Muscle of back (tissue), 11 donors: Measurements from ENCODE around the gene CMSS1. TPM values are rescaled to one million over a fixed set of nuclear protein-coding genes. Genes with fewer than 3 reads are reported as not detected.

ENCODE experiments used
- DNase-seq, 3 donors: peaks; one replicate each; pipeline versions ENCODE4 v3.0.0 to v3.0.0-alpha.2; 2013
- polyA plus RNA-seq, 10 donors: library from polyadenylated mRNA; unstranded; fragments of 120-200 nt; gene quantifications; one replicate each; pipeline ENCODE4 v1.2.1, GENCODE V29; 2013; ENCODE audit not compliant: insufficient read length in 10 of 10

Gene CMSS1
- polyA plus RNA-seq, 10 donors, result 26.9 to 37.8 (median 29.3) TPM

DNA sequence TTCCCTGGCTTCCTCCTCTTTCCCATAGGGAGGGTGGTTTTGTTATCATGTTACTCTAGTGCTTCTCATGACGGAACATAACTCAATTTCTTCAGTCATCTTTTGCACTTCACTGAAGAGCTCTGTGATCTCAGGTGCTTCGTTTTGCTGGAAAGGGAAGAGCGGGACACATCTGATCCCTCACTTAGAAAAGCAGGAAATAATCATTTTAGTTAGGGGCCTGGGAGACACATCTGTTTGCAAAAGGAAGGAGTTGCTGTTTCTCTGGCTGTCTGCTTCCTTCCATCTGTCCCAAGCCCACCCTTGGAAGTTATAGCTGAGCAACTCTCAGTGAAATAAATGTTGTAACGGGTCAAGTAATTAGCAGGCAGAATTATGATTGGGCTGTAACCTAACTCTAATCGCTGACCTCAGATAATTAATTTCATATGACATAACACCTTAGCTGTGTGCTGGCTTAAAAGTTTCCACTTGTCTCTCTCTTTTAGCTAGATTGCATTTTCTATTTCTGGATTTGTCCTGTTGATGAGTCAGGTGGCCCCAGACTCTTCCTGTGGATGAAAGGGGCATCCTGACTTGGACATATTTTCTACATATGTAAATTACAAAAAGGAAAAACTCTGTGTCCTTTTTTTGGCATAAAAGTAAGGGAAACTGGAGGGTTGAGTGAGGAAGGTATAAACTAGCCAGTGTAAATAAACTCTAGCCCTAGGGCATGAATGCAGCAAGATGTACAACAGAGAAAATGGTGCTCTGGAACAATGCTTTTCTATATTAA is 307.7 kb downstream of the CMSS1 start:
- DNase-seq, result peak in 1 of 3 donors; percentile 70

DNA sequence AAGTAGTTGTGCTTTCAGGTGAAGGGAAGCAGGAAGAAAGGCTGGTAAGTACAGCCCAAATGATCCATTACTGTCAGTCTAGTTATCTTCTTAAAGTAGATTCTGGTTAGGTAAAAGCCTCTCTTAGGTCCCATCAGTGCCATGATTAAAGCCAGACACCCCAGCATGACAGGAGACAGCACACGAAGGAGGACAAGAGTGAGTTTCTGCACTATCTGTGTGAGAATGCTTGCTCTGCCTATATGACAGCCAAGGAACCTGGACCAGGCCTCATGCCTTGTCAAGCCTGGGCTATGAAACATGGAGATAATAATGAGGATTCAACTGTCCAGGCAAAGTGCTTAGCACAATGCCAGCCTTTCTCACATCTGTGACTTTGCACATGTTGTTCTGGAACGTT is 310.1 kb downstream of the CMSS1 start:
- DNase-seq, result no peak

DNA sequence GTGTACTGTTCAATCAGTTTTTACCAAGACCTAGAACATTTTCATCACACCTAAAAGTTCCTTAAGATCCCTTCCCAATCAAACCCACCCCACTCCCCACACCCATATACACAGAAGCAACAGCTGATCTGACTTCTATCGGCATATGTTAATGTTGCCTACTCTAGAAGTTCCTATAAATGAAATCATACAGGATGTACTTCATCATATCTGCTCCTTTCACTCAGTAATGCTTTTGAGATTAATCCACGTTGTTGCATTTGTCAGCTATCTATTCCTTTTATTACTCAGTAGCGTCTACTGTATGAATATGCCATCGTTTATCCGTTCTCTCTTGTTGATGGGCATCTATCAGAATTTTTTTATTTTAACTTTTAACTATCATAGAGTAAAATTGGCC is 310.9 kb downstream of the CMSS1 start:
- no peak for DNase-seq

DNA sequence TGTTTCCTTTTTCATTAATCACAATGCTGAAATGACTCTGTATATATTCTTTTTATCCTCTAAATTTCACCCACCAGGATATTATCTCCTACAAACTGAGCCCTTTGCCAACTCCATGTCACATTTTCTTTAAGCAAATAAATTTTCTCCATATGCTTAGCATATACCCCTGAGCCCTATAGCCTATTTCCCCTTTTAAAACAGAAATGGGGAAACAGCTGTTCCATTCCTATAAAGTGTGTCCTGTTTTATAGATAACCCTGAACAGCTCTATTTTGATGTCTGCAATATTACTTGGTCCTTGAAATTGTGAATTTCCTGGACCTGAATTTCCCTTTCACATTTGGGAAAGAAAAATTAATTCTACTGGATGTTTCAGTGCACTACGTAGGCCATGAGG is 312.3 kb downstream of the CMSS1 start:
- no peak for DNase-seq

DNA sequence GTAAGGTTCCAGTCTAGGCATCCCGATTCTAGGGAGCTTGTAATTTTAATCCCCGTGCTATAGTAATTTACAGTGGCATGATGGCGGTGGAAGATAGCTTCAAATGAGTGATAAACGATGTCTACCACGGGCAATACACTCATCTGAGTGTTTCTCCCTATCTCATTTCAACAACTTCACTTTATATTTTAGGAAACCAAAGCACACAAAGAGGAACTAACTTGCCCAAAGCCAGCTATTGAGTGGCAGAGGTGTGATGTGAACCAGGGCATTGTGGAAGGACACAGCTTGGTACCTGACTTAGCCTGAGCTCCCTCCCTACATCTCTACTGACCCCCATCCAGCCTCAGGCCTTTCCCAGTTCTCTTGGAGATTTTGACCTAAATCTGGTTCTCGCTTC is 313.6 kb downstream of the CMSS1 start:
- DNase-seq, result no peak

DNA sequence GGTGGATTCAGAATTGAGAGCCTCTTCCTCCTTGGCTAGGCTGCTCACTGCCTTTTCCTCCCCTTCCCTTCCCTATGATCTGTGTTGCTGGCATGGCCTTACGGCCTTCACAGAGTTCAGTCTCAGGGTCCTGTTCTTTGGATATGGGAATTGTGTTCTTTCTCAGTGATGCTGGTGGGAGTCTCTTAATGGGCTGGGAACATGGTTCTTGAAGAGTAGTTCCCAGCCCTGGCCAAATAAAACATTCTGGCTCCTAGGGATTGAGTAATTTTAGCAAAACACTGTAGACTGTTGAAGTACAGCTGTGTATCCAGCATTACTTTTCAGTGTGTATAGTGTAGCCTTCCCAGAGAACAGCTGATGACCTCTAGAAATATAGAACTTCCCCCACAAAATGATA is 319.3 kb downstream of the CMSS1 start:
- DNase-seq, result peak in 2 of 3 donors; percentile 61 to 89

DNA sequence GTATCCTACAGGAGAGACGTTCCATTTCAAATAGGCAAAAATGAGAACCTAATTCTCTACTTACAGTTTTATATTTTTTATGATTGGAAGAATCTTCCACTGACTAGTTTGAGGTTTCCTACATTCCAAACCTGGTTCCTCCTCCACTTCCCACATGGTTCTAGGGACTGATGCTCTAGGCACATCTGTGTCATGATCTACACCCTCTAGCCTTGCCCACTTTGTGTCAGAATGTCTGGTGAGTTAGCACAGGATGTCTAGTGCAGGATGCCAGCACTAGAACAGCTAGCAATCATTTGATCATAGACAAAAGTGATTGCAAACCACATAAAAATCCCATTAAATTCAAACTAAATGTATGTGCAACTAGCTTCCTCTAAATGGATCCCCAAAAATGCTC is 323.3 kb downstream of the CMSS1 start:
- no peak for DNase-seq

DNA sequence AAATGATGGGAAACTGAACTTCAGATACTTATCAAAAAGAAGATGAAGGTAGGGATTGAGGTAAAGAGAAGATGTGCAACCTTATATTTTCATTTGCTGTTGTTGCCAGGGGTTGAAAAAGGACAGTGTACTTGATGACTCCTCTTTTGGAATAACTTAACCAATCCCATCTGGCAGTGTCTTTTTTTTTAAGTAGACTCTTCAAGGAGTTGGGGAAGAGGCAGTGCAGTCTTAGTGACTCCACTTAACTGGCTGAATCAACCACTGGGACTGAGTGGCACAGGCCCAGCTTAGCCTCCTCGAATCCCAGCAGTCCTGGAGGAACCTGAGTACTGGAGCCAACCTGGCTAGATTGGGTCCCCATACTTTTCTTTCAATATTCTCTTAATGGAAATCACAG is 323.9 kb downstream of the CMSS1 start:
- no peak for DNase-seq

DNA sequence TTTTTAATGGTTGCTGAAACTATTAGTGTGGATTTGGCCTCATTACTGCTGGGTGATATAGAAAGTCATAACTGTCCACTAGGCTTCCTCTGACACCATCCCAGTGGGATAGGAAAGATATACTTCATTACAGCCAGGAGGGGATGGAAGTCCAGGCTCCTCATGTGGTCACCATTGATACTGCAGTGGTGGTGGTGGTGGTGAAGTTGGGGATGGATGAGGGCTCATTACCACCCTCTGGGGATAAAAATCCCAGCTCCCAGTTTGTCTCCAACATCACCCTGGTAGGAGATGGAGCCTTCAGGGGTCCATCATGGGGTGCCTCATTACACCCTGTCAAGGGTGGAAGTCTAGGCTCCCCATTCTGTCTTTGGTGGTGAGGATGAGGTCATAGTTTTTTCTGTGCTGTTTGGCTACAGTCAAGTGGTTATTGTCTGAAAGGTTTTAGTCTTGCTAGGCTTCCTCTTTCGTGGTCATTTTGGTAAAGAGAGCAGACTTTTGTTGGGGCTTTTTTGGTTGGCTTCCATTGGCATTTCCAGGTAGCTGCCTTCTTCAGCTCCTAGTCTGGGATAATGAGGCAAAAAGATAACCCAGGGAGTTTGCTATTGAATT is 326.7 kb downstream of the CMSS1 start:
- no peak for DNase-seq

DNA sequence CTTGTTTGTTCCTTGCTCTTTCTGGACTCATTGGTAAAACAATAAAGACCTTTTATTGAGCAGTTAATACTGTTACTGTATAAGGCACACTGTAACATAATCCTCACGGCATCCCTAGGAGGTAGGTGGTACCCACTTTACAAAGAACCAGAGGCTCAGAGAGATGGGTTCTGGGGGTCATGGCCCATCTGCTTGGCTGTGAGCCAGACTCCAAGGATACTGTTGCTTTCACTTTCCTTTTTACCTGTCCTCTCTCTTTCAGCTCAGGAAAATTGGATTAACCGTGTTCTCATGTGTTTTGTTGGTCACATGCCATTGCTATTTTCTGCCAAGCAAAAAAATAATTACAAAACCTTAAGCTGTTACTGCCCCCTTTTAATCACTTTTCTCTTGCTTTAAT is 331.5 kb downstream of the CMSS1 start:
- DNase-seq, result no peak

DNA sequence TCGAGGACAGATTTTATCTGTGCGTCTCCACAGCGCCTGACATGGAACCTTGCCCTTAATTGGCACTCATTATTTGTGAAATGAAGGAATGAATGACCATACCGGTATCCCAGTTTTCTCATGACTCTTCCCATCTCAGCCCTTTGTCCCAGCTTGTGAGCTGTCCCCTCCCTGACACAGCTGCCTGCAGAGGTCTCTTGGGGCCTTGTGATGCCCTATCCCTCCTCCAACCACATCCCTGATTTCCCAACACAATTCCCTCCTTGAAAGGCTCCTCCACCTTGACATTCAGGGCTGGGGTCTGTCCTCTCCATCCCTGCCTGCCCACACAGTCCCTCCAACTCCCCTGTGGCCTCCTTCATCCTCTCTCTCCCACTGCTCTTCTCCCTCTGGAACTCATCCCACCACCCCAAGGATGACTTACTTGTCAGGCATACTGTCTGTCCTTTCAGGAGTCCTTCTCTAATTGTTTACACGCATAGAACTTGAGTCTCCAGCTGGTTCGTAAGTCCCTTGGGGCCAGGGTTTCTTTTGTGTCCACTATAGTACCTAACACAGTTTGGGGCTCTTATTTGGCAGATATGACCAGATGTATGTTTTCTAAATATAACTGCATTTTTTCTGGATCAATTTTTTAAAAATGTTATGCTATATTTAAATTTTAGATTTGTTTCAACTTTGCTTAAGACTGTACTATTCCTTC is 332.2 kb downstream of the CMSS1 start:
- DNase-seq, result peak in 1 of 3 donors; percentile 78

DNA sequence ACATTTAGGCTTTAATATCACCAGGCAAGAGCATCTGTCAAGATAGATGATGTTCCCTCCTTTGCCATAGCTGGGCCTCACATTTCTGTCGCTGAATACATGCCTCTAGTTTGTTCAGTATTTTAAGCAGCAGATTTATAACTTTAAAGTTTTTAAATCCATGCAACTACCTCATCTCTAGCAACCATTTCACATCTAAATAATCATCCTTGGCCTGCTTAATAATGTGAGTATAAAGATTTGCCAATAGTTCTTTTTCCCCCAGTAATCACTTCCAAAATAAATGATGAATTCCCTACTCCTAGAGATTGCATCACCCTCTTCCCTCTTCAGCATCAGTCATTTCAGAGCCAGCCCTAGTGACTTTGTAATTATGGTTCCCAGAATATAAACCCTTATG is 332.8 kb downstream of the CMSS1 start:
- peak; percentile 77 to 90 (median 81) for DNase-seq

DNA sequence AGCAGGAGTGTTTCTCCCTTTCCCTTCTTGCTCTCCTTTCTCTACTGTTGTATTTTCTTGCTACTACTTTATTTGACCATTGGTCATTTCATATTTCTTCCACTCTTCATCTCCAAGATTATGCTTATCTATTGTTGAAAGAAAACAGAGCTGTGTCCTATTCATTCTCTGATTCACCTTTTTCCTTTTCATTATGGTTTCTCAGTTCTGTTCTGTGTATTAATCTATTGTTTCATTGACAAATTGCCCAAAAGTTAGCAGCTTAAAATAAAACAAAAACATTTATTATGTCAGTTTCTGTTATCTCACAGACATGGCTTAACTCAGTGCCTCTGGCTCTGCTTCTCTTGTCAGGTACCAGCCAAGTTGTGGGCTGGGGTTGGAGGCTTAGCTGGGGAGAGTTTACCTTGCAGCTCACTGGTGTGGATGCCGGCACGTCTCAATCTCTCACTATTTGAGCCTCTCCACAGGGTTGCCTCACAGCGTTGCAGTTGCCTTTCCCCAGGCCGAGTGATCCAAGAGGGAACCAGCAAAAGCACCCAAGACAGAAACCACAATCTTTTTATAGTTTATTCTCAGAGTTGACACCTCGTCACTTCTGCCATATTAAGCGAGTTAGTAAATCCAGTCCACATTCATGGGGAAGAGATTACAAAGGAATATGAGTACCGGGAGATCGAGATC is 333.5 kb downstream of the CMSS1 start:
- DNase-seq, result no peak

DNA sequence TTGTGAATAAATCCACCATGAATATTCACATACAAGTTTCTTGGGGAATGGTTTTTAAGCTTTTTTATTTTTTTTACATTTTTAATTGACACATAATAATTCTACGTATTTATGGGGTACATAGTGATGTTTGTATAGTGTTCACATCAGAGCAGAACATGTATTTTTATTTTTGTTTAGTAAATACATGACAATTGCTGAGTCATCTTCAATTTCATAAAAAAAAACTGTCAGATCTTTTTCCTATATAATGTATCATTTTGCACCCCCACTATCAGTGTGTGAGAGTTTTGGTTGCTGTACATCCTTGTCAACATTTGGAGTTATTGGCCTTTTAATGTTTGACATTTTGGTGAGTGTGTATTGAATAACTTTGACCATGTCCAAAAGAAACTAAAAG is 336.5 kb downstream of the CMSS1 start:
- no peak for DNase-seq

DNA sequence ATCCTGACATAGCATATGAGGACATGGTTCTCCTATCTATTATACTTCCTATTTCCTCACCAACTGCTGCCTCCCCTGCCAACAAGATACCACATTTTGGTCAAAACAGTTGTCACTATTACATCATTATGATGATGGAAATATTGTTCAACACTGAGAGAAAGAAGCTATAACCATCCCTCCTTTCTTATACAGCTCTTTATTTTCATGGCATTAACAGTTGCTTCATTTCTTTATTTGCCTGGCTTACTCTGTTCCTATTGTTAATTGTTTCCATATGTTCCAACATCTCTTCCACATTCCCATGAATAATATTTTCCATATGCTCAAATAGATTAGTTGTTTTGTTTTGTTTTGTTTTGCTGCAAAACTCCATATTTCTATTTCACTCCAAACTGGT is 337.5 kb downstream of the CMSS1 start:
- DNase-seq, result peak; percentile 46 to 73 (median 58)

DNA sequence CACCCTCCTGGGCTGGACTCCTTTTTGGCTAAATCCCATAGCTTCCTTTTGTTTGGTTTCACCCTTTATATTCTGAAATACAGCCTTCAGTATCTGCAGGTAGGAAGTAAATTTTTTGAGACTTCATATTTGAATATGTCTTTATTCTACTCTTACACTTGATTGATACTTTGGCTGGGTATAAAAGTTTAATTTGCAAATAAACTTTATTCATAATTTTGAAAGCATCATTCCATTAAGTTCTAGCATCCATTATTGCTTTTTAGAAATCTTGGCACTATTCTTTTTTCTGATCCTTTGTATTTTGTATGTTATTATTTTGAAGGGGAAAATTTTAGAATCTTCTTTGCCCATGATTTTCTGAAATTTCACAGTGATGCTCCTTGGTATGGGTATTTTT is 337.9 kb downstream of the CMSS1 start:
- DNase-seq, result no peak

DNA sequence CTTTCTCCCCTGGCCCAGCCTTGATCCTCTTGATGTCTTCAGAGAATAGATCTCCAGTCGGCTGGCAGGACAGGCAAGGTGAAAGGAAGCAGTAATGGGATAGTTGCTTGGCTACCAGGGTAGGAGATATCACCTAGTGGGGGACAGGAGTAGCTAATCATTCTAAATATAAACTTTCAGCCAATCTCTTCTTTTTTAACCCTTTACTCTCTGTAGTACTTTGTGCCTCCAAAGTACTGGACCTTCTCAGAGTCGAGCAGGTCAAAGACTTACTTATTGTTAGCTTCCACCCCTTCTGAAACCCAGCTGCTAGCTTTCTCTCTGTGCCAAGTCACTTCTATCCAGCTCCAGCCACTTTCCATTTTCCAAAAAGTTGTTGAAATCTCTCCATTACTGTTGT is 340.0 kb downstream of the CMSS1 start:
- peak in 1 of 3 donors; percentile 37 for DNase-seq

DNA sequence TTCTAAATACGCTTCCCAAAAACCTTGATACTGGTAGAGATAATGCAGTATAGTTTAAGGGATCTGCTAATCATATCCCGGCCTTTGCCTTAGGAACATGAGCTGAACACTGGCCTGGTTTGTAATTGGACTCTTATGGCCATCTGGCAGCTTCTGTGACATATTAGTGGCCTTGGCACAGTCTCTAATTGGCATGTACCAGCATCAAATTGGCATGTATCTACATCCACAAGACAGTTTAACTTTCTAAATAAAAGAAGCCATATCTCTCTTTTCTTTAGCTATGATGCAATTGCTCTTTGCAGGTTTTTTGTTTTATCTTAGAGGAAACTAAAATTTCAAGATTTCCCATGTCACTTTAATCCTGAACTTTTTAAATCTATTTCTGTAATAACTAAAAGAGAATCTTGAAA is 341.3 kb downstream of the CMSS1 start:
- DNase-seq, result peak; percentile 66 to 76 (median 74)

DNA sequence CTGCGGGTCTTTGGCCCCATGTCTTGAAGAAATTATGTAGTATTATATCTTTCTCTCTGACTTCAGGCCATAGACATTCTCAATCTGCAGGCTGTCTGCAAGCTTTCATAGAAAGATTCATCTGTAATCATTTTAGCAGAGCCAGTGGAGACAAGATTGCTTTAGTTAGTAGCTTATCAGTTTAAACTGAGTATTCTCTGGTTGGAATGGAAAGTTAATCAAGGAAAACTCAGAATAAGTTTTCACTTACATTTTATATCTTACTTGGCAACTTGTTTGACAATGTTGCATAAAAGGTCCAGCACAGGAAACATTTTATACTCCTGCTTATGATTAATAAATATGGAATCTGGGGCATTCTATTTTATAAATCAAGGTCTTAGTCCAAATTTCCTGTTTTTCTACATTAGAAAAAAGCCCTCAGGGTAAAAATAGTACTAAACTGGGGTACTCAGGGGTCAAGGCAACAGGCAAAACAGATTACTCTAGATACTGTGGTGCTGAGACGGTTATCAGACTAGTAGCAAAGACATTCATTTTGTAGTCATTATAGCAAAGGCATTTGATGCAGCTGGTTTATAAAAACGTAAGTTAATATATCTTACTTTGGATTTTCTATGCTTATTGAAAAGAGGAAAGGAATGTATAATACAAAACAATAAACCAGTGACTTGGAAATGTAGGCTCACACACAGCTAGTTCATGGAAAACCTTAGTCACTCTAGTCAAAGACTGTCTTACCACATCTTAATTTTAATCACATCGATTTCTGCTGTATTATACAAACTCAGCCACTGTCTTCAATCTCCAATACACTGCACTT is 341.9 kb downstream of the CMSS1 start:
- DNase-seq, result peak; percentile 58 to 78 (median 64)

DNA sequence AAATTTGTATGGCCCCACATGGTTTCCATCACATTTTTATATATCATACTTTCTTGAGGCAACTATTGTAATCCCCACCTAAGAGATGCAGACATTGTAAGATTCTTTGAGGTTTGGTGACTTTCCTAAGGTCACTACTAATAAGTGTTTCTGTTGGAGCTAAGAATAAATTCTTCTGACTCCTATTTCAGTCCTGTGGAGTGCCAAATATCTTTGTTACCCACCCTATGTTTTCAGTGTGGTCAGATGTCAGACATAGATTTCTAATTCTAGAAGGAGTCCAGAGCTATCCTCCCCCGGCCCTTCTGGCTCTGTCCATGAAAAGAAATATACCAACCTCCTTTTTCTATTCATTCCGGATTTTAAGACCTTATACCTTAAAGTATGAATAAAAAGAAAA is 342.9 kb downstream of the CMSS1 start:
- DNase-seq, result no peak

DNA sequence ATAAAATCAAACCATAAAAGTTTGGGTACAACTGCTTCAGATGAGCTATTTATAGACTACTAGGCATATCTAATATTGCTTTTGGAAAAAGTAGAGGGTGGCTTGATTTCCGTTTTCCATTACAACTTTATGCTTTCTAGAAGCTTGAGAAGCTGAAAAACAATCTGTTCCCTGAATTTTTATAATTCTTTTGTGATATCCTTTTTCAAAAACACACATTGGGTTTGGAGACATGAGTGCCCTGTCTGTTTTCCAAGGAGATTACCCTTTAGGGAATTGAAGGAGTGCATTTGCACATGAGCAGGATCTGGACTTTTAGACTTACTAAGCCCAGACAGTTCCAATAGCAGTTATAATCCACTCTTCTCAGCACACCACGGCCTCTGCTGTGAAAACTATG is 346.1 kb downstream of the CMSS1 start:
- DNase-seq, result peak in 1 of 3 donors; percentile 63
